Measurements from ENCODE around the gene CYP2S1.

DNA sequence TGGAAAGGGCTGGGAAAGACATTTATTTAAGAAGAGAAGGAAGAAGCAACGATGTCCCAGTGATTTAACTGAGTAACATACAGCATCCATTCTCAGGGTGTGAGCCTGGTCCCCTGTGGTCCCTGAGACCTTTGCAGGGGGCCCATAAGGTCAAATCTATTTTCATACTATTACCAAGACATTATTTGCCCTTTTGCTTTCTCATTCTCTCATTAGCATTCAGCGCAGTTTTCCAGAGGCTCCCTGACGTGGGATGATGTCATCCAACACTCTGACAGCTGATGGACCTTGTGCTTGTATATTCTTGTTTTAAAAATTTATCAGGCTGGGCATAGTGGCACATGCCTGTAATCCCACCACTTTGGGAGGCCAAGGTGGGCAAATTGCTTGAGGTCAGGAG, 52.8 kb downstream of the CYP2S1 start:
- TF ChIP-seq, protein P1, sequence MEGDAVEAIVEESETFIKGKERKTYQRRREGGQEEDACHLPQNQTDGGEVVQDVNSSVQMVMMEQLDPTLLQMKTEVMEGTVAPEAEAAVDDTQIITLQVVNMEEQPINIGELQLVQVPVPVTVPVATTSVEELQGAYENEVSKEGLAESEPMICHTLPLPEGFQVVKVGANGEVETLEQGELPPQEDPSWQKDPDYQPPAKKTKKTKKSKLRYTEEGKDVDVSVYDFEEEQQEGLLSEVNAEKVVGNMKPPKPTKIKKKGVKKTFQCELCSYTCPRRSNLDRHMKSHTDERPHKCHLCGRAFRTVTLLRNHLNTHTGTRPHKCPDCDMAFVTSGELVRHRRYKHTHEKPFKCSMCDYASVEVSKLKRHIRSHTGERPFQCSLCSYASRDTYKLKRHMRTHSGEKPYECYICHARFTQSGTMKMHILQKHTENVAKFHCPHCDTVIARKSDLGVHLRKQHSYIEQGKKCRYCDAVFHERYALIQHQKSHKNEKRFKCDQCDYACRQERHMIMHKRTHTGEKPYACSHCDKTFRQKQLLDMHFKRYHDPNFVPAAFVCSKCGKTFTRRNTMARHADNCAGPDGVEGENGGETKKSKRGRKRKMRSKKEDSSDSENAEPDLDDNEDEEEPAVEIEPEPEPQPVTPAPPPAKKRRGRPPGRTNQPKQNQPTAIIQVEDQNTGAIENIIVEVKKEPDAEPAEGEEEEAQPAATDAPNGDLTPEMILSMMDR (IDR thresholded peaks at IDR 0.05) = no peak
- no peak for TF ChIP-seq POLR2A (IDR thresholded peaks at IDR 0.05)
